Gastroesophageal sphincter (tissue), 4 donors: ENCODE measurements around the gene RPA1. TPM values are rescaled to one million over a fixed set of nuclear protein-coding genes. Genes with fewer than 3 reads are reported as not detected.

Experiments
- ATAC-seq: fragments of 150-250 bp; one replicate; pipeline ENCODE4 v1.9.1; 2016; ENCODE audit warnings: mild to moderate bottlenecking, moderate library complexity
- H3K27ac ChIP-seq, 4 donors: fragments of 200-600 bp; sonication (generic) in 3 of 4; 1 replicate in 3 of 4; 2 replicates in 1 of 4; pipeline ENCODE4 v1.5.1; 2016 to 2019
- H3K27me3 ChIP-seq: fragments of 200-600 bp; sonication (generic); one replicate; pipeline ENCODE4 v1.5.1; 2019
- H3K36me3 ChIP-seq, 2 donors: fragments of 200-600 bp; sonication (generic); one replicate each; pipeline ENCODE4 v1.5.1; 2019; ENCODE audit warnings: control low read depth in 1 of 2
- H3K4me1 ChIP-seq, 3 donors: fragments of 200-600 bp; sonication (generic); 1 replicate in 2 of 3; 2 replicates in 1 of 3; pipeline ENCODE4 v1.5.1; 2016 to 2019; ENCODE audit warnings: control low read depth in 2 of 3
- H3K4me3 ChIP-seq, 2 donors: fragments of 200-600 bp; sonication (generic); one replicate each; pipeline ENCODE4 v1.5.1; 2019; ENCODE audit warnings: mild to moderate bottlenecking in 1 of 2, moderate library complexity in 1 of 2
- H3K9me3 ChIP-seq, 3 donors: fragments of 200-600 bp; sonication (generic); one replicate each; pipeline ENCODE4 v1.5.1; 2017 to 2019; ENCODE audit warnings: control low read depth in 2 of 3
- EP300 ChIP-seq: sonication (generic); formaldehyde crosslinking; IDR thresholded peaks from one replicate; pipeline ENCODE4 v1.6.1; 2017; ENCODE audit warnings: antibody characterized with exemption, mild to moderate bottlenecking
- POLR2A ChIP-seq, 2 donors: fragments of 450-650 bp; IDR thresholded peaks; one replicate each; pipeline ENCODE4 v1.6.1; 2017; ENCODE audit warnings: antibody characterized with exemption in 2 of 2, mild to moderate bottlenecking in 2 of 2, moderate library complexity in 1 of 2
- POLR2AphosphoS5 ChIP-seq: sonication (generic); formaldehyde crosslinking; IDR thresholded peaks from one replicate; pipeline ENCODE4 v1.6.1; 2017; ENCODE audit warnings: antibody characterized with exemption
- WGBS, 2 donors: methylation state at CpG; one replicate each; pipeline ENCODE4 v1.1.5; 2018; ENCODE audit warnings: low coverage in 1 of 2; 5-methylcytosine and 5-hydroxymethylcytosine counted together
- total RNA-seq, 4 donors: library from RNA; depleted of rRNA; stranded (reverse); fragments of >200 nt; gene quantifications; one replicate each; pipeline ENCODE4 v1.1.0, GENCODE V29; 2016
- TF ChIP-seq, protein P1 (sequence below), 4 experiments: fragments of 200-600 bp in 2 of 4; fragments of 450-650 bp in 2 of 4; sonication (generic) in 1 of 4; IDR thresholded peaks; one replicate each; pipeline ENCODE4 v1.5.1; 2017 to 2019; ENCODE audit warnings: antibody characterized with exemption in 4 of 4, mild to moderate bottlenecking in 2 of 4, moderate library complexity in 2 of 4

The RPA1 gene
- total RNA-seq, 4 donors from 2014 or later: 22.0 to 33.0 (median 25.2) TPM

DNA sequence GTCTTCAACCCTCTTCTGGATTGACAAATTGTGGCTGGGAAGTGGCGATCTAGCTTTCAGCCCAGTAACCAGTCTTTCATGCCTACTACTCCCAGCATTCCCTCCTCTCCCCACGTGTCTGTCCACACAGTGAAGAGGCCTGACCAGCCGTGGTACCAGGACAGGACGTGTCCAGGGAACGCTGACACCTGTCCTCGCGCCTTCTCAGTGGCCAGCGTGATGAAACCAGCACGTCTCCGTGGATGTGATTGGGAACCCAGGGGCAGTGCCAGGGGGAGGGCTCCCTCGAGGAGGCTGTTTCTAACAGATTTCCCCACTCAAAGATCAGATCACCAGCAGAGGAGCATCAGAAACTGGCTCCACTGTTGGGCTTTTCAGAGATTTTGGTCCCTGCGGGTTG lies 69.1 kb downstream of the RPA1 start:
- Histone ChIP-seq H3K27ac (no peak overlapping the region), H3K4me3 (no peak overlapping the region), H3K27me3 (no peaks in the 10 kb centered on the region), H3K36me3 (peaks cover 0 to 56% of the 10 kb centered on the region in 2 donors), H3K4me1 (no peaks in the 10 kb centered on the region), H3K9me3 (no peaks in the 10 kb centered on the region)
- ATAC-seq: no peak
- TF ChIP-seq, protein P1, sequence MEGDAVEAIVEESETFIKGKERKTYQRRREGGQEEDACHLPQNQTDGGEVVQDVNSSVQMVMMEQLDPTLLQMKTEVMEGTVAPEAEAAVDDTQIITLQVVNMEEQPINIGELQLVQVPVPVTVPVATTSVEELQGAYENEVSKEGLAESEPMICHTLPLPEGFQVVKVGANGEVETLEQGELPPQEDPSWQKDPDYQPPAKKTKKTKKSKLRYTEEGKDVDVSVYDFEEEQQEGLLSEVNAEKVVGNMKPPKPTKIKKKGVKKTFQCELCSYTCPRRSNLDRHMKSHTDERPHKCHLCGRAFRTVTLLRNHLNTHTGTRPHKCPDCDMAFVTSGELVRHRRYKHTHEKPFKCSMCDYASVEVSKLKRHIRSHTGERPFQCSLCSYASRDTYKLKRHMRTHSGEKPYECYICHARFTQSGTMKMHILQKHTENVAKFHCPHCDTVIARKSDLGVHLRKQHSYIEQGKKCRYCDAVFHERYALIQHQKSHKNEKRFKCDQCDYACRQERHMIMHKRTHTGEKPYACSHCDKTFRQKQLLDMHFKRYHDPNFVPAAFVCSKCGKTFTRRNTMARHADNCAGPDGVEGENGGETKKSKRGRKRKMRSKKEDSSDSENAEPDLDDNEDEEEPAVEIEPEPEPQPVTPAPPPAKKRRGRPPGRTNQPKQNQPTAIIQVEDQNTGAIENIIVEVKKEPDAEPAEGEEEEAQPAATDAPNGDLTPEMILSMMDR (IDR thresholded peaks at IDR 0.05): no peak
- TF ChIP-seq POLR2A (IDR thresholded peaks at IDR 0.05): no peak
- no peak for TF ChIP-seq EP300
- TF ChIP-seq POLR2AphosphoS5: no peak
- WGBS, 2 donors: 81 to 89% methylated on average over 3 to 9 of the region's 12 CpGs

DNA sequence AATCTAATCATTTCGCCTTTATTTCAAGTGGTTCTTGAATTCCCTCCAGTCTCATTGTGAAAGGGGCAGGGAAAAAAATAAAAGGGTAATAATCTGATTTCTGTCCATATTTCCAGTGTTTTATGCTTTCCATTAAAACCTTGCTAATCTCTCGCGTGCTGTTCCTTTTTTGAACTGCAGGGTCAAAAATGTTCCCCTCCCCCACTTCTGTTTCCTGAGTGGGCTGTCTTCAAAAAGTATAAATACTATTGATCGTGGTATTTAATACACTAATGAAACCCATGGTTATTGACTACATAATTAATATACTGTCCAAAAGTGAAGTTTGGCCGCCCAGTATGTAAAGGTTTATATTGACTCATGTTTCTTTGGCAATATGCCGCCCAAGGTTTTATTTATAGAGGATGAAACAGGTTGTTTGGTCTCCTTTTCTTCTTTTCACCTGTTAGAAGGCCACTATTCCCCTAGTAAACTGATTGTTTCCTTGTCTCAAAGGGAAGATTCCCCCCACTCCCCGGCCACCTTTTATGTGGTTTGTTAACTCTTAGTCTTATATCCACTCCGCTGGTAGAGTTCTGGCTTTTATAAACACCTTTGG lies 69.7 kb downstream of the RPA1 start:
- Histone ChIP-seq H3K4me3 (no peak overlapping the region), H3K27me3 (peaks cover 3% of the 10 kb centered on the region), H3K9me3 (no peaks in the 10 kb centered on the region), H3K4me1 (no peaks in the 10 kb centered on the region), H3K27ac (no peak overlapping the region), H3K36me3 (peaks cover 0 to 50% of the 10 kb centered on the region in 2 donors)
- no peak for TF ChIP-seq POLR2AphosphoS5
- 87% methylated on average over 8 of the region's 8 CpGs for WGBS, 2 donors
- no peak for ATAC-seq

DNA sequence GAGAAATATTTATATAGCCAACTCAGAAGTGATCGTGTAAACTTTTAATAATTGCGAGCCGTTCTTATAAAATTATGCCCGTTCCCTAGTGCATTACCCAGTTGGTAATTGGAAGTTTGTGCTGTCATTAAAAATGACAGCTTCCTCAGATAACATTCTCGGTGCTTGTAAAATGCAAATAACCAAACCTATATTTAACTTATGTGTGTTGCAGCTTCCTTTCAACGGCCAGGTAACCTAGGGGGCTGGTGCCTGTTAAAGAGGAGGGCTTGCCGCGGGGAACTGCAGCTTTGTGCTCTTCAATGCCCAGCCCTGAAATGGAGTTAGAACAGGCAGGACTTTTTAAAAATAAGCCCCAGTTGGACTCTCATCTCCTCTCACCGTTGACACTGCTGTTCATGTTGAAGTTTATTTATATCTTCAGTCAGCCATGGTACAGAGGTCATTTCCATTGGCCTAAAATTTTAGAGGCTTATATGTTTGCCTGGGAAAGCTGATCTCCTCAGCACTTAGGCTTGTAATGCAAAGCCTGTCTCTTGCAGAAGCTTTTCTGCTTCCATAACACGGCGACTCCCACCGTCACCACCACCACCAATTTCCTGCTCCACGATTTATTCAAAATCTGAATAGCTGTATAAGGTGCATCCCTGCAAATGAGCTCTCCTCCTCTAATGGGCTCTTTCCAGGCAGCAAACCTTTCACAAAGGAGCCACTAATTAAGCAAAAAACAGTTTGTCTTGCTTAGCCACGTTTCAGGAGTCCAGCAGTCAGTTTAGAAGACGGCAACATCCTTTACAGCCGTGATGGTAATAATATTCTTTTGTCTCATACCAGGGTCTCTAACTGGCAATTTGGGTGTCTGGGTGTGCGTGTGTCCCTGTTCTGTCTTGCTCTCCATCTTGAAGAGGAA lies 74.7 kb downstream of the RPA1 start:
- Histone ChIP-seq H3K9me3 (no peaks in the 10 kb centered on the region), H3K27ac (no peak overlapping the region), H3K4me1 (peaks cover 0 to 15% (median 8%) of the 10 kb centered on the region in 3 donors), H3K36me3 (no peaks in the 10 kb centered on the region), H3K4me3 (no peak overlapping the region), H3K27me3 (peaks cover 49% of the 10 kb centered on the region)
- ATAC-seq: no peak
- WGBS, 2 donors: 61 to 67% methylated on average over 12 to 15 of the region's 17 CpGs
- TF ChIP-seq POLR2A (IDR thresholded peaks at IDR 0.05) (no peak), EP300 (no peak), POLR2AphosphoS5 (no peak)
- TF ChIP-seq, protein P1 (IDR thresholded peaks at IDR 0.05): no peak

DNA sequence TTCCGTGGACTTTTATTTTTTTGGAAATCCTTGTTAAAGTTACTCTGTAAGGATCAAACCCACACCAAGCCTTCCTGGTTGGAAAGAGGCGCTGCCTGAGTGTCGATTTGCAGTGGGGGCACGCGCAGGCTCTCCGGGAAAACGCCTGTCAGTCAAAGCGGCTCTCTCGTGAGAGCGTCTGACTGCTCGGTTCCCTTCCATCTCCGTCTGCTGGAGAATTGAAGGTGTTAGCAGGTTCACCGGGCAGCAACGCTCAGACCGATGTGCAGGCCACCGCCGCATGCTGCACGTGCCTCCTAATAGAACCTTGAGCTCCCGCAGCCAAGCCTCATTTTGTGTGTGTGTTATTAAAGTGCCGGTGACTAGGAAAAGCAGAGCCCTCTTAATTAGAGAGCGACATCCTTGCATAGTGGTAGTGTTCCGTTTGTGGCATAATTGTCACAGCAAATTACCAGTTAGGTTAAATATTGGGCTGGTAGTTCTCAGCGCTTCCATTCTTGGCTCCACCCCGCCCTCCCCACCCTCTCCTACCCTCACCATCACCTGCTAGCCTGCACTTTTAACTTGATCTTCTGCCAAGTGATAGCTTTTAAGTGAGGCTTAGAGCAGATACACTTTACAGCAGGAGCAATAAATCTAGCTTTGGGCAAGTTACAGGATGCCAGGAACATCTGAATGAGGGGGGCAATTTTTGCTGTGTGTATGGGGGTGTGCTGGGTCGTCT lies 75.5 kb downstream of the RPA1 start:
- ATAC-seq: no peak
- Histone ChIP-seq H3K4me3 (no peak overlapping the region), H3K4me1 (peaks cover 0 to 15% (median 8%) of the 10 kb centered on the region in 3 donors), H3K9me3 (no peaks in the 10 kb centered on the region), H3K27me3 (peaks cover 57% of the 10 kb centered on the region), H3K36me3 (no peaks in the 10 kb centered on the region), H3K27ac (no peak overlapping the region)
- 39 to 53% methylated on average over 4 to 7 of the region's 25 CpGs for WGBS, 2 donors
- TF ChIP-seq EP300 (no peak), POLR2A (IDR thresholded peaks at IDR 0.05) (no peak), POLR2AphosphoS5 (no peak)
- TF ChIP-seq, protein P1 (IDR thresholded peaks at IDR 0.05): no peak

DNA sequence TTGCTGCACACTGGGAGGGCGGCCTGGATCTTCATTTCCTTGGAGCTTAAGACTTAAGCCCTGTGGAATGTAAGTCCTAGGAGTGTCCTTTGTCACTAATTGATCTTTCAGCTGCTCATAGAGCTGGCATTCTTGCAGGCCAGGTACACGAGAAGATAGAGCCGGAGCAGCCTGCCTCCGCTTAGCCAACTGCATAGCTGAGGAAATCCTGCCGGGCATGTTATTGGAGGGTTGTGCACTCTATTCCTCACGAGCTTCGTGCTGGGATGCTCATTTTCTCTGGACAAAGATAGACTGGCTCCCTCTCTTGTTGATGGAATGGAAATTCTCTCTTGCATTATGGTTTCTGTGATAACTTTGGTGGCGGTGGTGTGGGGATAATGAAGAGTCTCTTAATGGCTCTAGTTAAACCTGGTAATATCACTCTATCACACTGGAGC lies 76.9 kb downstream of the RPA1 start:
- ATAC-seq: no peak
- peaks cover 68% of the 10 kb centered on the region for H3K27me3 ChIP-seq
- TF ChIP-seq, protein P1 (IDR thresholded peaks at IDR 0.05): no peak
- no peak for TF ChIP-seq EP300
- no peak for TF ChIP-seq POLR2A (IDR thresholded peaks at IDR 0.05)
- no peak for TF ChIP-seq POLR2AphosphoS5

More for the DNA sequence above, 76.9 kb downstream of the RPA1 start:
- Histone ChIP-seq H3K9me3 (no peaks in the 10 kb centered on the region), H3K36me3 (no peaks in the 10 kb centered on the region), H3K4me3 (no peak overlapping the region), H3K4me1 (peaks cover 0 to 15% (median 8%) of the 10 kb centered on the region in 3 donors), H3K27ac (no peak overlapping the region)
- WGBS, 2 donors: 63 to 92% methylated on average over 1 to 7 of the region's 8 CpGs
